ENCODE measurements around the gene TBCC.

Gene TBCC

DNA sequence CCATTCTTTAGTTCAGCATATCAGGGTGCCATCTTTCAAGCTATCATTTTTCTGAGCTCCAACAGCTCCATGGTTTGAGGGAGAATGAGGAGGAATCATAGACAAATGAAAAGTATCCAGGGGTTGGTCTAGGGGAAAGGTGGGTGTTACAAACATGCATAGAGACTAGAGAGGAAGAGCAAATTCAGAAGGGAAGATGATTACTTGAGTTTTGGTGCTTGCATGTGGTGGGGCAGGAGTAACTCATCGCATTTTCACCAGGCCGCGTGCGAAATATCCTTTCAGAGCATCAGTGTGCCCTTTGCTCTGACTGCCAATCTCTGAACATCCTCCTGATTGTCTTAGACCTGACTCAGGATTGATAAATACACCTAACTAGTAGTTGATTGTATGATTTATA is 28.3 kb upstream of the TBCC start:
- Histone ChIP-seq H3K4me1 (peaks cover 59% of the 10 kb centered on the region), H3K9ac (no peak overlapping the region), H4K20me1 (no peaks in the 10 kb centered on the region), H3K4me3 (no peak overlapping the region), H3K36me3 (no peaks in the 10 kb centered on the region), H3K27me3 (no peaks in the 10 kb centered on the region), H3K4me2 (no peak overlapping the region), H3K9me3 (no peaks in the 10 kb centered on the region), H3K27ac (no peak overlapping the region)
- TF ChIP-seq Cebpa-rat (IDR thresholded peaks at IDR 0.05): no peak

DNA sequence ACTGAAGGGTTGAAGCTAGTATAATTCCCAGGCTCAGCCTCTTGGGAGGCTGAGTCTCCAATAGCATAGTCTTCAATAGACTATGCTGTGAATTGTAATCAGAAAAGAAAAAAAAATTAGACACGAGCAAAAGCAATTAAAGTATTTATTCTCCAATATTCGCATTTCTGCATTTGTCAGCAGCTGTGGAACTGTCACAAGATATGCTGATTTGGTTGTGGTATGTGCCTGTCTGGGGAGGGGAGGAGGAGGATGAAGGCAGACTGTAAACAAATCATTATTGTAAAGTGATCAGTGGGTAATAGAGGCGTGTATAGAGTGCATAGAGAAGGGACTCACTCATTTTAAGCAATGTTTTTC is 25.8 kb upstream of the TBCC start:
- H3K4me3 ChIP-seq: no peak overlapping the region
- 0 out of 2 replicates have a peak overlapping the region, but pooled peaks have one; percentile 29 for H3K27ac ChIP-seq
- 0 out of 2 replicates have a peak overlapping the region, but pooled peaks have one; percentile 22 for H3K9ac ChIP-seq
- no peaks in the 10 kb centered on the region for H3K27me3 ChIP-seq
- peaks cover 34% of the 10 kb centered on the region for H3K4me1 ChIP-seq
- H4K20me1 ChIP-seq: no peaks in the 10 kb centered on the region
- H3K9me3 ChIP-seq: no peaks in the 10 kb centered on the region
- H3K4me2 ChIP-seq: peak overlapping the region; percentile 89
- H3K36me3 ChIP-seq: no peaks in the 10 kb centered on the region
- no peak for TF ChIP-seq Cebpa-rat (IDR thresholded peaks at IDR 0.05)

- no peak overlapping the region for H3K9ac ChIP-seq
- no peak overlapping the region for H3K27ac ChIP-seq
These were observed 23.9 kb upstream of the TBCC start for GRCh38 chr6:42769836-42770235.

GRCh38 chr6:42769051-42769450 is 23.1 kb upstream of the TBCC start:
- H3K4me3 ChIP-seq: no peak overlapping the region
- H3K9ac ChIP-seq: no peak overlapping the region
- no peak overlapping the region for H3K27ac ChIP-seq
- H3K36me3 ChIP-seq: no peaks in the 10 kb centered on the region; the same call in 1 of the 2 replicates
- H3K4me2 ChIP-seq: no peak overlapping the region
- no peak for TF ChIP-seq Cebpa-rat (IDR thresholded peaks at IDR 0.05)
- H3K27me3 ChIP-seq: no peaks in the 10 kb centered on the region
- H3K9me3 ChIP-seq: no peaks in the 10 kb centered on the region
- peaks cover 24% of the 10 kb centered on the region for H3K4me1 ChIP-seq
- H4K20me1 ChIP-seq: no peaks in the 10 kb centered on the region

More at GRCh38 chr6:42769836-42770235, 23.9 kb upstream of the TBCC start:
- H3K4me2 ChIP-seq: no peak overlapping the region
- peaks cover 26% of the 10 kb centered on the region for H3K4me1 ChIP-seq
- no peaks in the 10 kb centered on the region; the same call in 1 of the 2 replicates for H3K36me3 ChIP-seq
- no peak for TF ChIP-seq Cebpa-rat (IDR thresholded peaks at IDR 0.05)
- H4K20me1 ChIP-seq: no peaks in the 10 kb centered on the region
- H3K27me3 ChIP-seq: no peaks in the 10 kb centered on the region
- H3K4me3 ChIP-seq: no peak overlapping the region
- H3K9me3 ChIP-seq: no peaks in the 10 kb centered on the region

DNA sequence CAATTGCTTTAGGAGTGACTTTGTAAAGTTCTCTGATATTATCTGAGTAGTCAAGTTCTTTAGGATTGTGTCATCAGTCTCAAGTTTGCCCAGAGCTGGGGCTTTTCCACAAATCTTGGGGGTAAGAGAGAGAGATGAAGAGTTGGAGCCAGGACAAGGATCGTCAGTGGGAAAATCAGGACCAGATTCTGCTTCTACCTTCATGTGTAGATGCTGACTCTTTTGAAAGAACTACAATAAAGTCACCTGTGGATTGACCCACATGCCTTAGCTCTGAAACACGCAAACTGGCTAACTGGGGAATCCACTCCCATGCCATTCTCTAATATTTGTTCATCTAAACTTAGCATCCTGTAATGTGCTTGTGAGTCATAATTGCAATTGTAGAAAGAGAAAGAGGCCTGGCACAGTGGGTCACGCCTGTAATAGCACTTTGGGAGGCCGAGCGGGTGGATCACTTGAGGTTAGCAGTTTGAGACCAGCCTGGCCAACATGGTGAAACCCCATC is 20.3 kb upstream of the TBCC start:
- H3K4me2 ChIP-seq: no peak overlapping the region
- no peak overlapping the region for H3K27ac ChIP-seq
- H3K36me3 ChIP-seq: no peaks in the 10 kb centered on the region; the same call in 1 of the 2 replicates
- peaks cover 13% of the 10 kb centered on the region for H3K4me1 ChIP-seq
- H3K9me3 ChIP-seq: no peaks in the 10 kb centered on the region
- TF ChIP-seq Cebpa-rat (IDR thresholded peaks at IDR 0.05): no peak
- H3K27me3 ChIP-seq: no peaks in the 10 kb centered on the region
- H4K20me1 ChIP-seq: no peaks in the 10 kb centered on the region
- H3K4me3 ChIP-seq: no peak overlapping the region
- no peak overlapping the region for H3K9ac ChIP-seq

GRCh38 chr6:42764911-42765648 is 19.2 kb upstream of the TBCC start:
- Histone ChIP-seq H3K4me1 (peaks cover 2% of the 10 kb centered on the region; the same call in 1 of the 2 replicates), H3K36me3 (peaks cover 8% of the 10 kb centered on the region; the same call in 1 of the 2 replicates), H3K9me3 (no peaks in the 10 kb centered on the region), H3K27ac (no peak overlapping the region), H4K20me1 (no peaks in the 10 kb centered on the region), H3K9ac (no peak overlapping the region), H3K4me3 (no peak overlapping the region), H3K27me3 (no peaks in the 10 kb centered on the region), H3K4me2 (no peak overlapping the region)
- no peak for TF ChIP-seq Cebpa-rat (IDR thresholded peaks at IDR 0.05)

GRCh38 chr6:42762950-42763349 is 17.0 kb upstream of the TBCC start:
- Histone ChIP-seq H3K4me1 (no peaks in the 10 kb centered on the region), H3K36me3 (peaks cover 22% of the 10 kb centered on the region; the same call in 1 of the 2 replicates), H4K20me1 (no peaks in the 10 kb centered on the region), H3K9me3 (no peaks in the 10 kb centered on the region), H3K4me2 (no peak overlapping the region), H3K4me3 (no peak overlapping the region), H3K9ac (no peak overlapping the region), H3K27ac (no peak overlapping the region), H3K27me3 (no peaks in the 10 kb centered on the region)
- no peak for TF ChIP-seq Cebpa-rat (IDR thresholded peaks at IDR 0.05)

DNA sequence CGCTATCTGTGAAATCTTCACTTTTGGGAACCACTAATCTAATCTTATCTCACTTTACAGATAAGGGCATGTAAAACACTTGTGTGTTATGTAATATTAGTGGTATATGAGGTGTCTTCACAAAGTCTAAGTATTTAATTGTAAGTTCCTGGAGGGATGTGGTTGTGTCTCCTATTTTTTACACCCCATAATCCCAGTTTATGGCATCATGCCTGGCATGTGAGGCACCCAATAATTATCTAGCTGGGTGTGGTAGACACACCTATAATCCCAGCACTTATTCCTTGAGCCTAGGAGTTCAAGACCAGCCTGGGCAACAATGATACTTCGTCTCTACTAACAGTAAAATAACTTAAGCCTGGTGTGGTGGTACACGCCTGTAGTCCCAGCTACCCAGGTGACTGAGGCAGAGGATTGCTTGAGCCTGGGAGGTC is 16.5 kb upstream of the TBCC start:
- no peak for TF ChIP-seq Cebpa-rat (IDR thresholded peaks at IDR 0.05)
- H4K20me1 ChIP-seq: no peaks in the 10 kb centered on the region
- H3K27ac ChIP-seq: no peak overlapping the region
- no peaks in the 10 kb centered on the region for H3K27me3 ChIP-seq
- no peak overlapping the region for H3K4me3 ChIP-seq
- H3K36me3 ChIP-seq: peaks cover 25% of the 10 kb centered on the region; the same call in 1 of the 2 replicates
- H3K4me2 ChIP-seq: no peak overlapping the region
- H3K9ac ChIP-seq: no peak overlapping the region
- no peaks in the 10 kb centered on the region for H3K4me1 ChIP-seq
- H3K9me3 ChIP-seq: no peaks in the 10 kb centered on the region

DNA sequence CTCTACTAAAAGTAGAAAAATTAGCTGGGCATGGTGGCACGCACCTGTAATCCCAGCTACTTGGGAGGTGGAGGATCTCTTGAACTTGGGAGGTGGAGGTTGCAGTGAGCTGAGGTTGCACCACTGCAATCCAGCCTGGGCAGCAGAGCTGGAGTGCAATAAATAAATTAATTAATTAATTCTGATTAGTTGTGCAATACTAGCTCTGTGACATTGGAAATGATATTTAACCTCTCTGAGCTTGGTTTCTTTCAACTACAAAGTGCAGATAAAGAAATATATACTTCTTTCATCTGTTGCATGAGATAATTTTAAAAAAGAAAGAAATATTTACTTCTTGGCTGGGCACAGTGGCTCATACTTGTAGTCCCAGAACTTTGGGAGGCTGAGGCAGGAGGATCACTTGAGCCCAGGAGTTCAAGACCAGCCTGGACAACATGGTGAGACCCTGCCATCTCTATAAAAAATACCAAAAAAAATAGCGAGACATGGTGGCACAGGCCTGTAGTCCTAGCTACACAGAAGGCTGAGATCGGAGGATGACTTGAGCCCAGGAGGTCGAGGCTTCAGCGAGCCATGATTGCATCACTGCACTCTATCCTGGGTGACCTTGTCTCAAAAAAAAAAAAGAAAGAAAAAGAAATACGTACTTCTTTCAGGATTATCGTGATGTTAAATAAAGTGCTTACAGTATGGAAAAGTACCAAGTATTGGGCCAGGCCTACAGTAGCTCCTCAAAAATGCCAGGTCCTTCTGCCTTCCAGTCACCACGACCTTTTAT is 15.6 kb upstream of the TBCC start:
- Histone ChIP-seq H3K9ac (no peak overlapping the region), H4K20me1 (no peaks in the 10 kb centered on the region), H3K27ac (no peak overlapping the region), H3K27me3 (no peaks in the 10 kb centered on the region), H3K9me3 (no peaks in the 10 kb centered on the region), H3K4me3 (no peak overlapping the region), H3K4me2 (no peak overlapping the region), H3K36me3 (peaks cover 25% of the 10 kb centered on the region; the same call in 1 of the 2 replicates), H3K4me1 (no peaks in the 10 kb centered on the region)
- TF ChIP-seq Cebpa-rat (IDR thresholded peaks at IDR 0.05): no peak

All from BLaER1 (cell line).